Measurements from ENCODE around the gene CFAP20DC. TPM values are rescaled to one million over a fixed set of nuclear protein-coding genes. Genes with fewer than 3 reads are reported as not detected.
"Not testable (repeated sequence)": the region's sequence is repeated elsewhere in the genome, so short reads cannot be mapped to it uniquely, and the experiment has no call there.

The CFAP20DC gene
- total and polyA plus RNA-seq, 10 of the 15 experiments (the other 5 are each of a cell fraction or from before 2014, with no cell fraction given), result 0.53 to 11.6 (median 2.0) TPM

- WGBS (ENCODE audit: insufficient coverage, insufficient replicate concordance, low lambda C conversion rate, missing lambda C conversion rate), result 64% methylated on average over 26 of the region's 26 CpGs
- H3K4me3 ChIP-seq; DNase-seq (ENCODE audit: low read depth, low spot score); FAIRE-seq; BruUV-seq (replicated peaks); SMC1A ChIA-PET (ENCODE audit: uncharacterized antibody, unreplicated experiment); H3K4me2 ChIP-seq (ENCODE audit: control insufficient read depth, insufficient read depth); ATAC-seq; H4K20me1 ChIP-seq (ENCODE audit: control insufficient read depth, insufficient read depth); H3K36me3 ChIP-seq (ENCODE audit: control insufficient read depth in 2 of 2, insufficient read depth in 2 of 2, low read length in 1 of 2); H3K9ac ChIP-seq (ENCODE audit: control insufficient read depth, insufficient read depth, low read length); RAD21 ChIA-PET (ENCODE audit: unreplicated experiment); H3K9me3 ChIP-seq (replicated peaks; ENCODE audit: control insufficient read depth, insufficient read depth, low read length); H3K4me1 ChIP-seq (ENCODE audit: control insufficient read depth, insufficient read depth, low read length); H3K79me2 ChIP-seq (ENCODE audit: control insufficient read depth, insufficient read depth, low read length); in situ Hi-C loops (cut with MboI); POLR2A ChIA-PET; intact Hi-C loops (cut with micrococcal nuclease; ENCODE audit: unreplicated experiment); H2AFZ ChIP-seq (ENCODE audit: control insufficient read depth, low read depth, low read length); H3K27ac ChIP-seq (ENCODE audit: control insufficient read depth, insufficient read depth); H3K27me3 ChIP-seq (replicated peaks in 1 of 2; ENCODE audit: control insufficient read depth in 2 of 2, insufficient read depth in 2 of 2, low read length in 1 of 2): not testable (repeated sequence)
- CTCF ChIA-PET, result interaction anchor here (2.0 kb wide), 1 partner anchor 18 kb away, joined by 14 read pairs; no protein-coding TSS in a partner anchor
These were observed 243.1 kb downstream of the CFAP20DC start for GRCh38 chr3:58806551-58807244.

GRCh38 chr3:58804914-58805313 lies 244.9 kb downstream of the CFAP20DC start:
- TF ChIP-seq ASH2L (IDR thresholded peaks at IDR 0.05; ENCODE audit: borderline replicate concordance, low read depth), result no peak
- no peak for TF ChIP-seq NFIC (IDR thresholded peaks at IDR 0.05; ENCODE audit: low read depth, low read length)
- TF ChIP-seq BCL11A (IDR thresholded peaks at IDR 0.05; ENCODE audit: low read depth, low read length), result no peak
- TF ChIP-seq STAT3 (IDR thresholded peaks at IDR 0.05; ENCODE audit: low read depth, low read length), result no peak
- no peak for TF ChIP-seq ZNF24 (IDR thresholded peaks at IDR 0.05)
- TF ChIP-seq RB1 (IDR thresholded peaks at IDR 0.05; ENCODE audit: borderline replicate concordance), result no peak
- TF ChIP-seq MLLT1 (IDR thresholded peaks at IDR 0.05), result no peak
- TF ChIP-seq YBX1 (IDR thresholded peaks at IDR 0.05), result no peak
- CTCF ChIA-PET, result interaction anchor here (0.6 to 2.0 kb wide), 5 partner anchors 20 to 465 kb away, joined by 3 to 14 read pairs (median 4); no protein-coding TSS in a partner anchor
- H3K9me3 ChIP-seq (replicated peaks; ENCODE audit: control insufficient read depth, insufficient read depth, low read length), result no peaks in the 10 kb centered on the region
- no peak overlapping the region for H3K9ac ChIP-seq (ENCODE audit: control insufficient read depth, insufficient read depth, low read length)
- POLR2A ChIA-PET, result no interaction called here
- RAD21 ChIA-PET (ENCODE audit: unreplicated experiment), result no interaction called here
- H3K27me3 ChIP-seq (replicated peaks in 1 of 2; ENCODE audit: control insufficient read depth in 2 of 2, insufficient read depth in 2 of 2, low read length in 1 of 2), result no peaks in the 10 kb centered on the region
- SMC1A ChIA-PET (ENCODE audit: uncharacterized antibody, unreplicated experiment), result interaction anchor here (0.8 to 2.2 kb wide), 2 partner anchors 19 to 43 kb away, joined by 3 to 8 read pairs; no protein-coding TSS in a partner anchor
- no peaks in the 10 kb centered on the region for H3K79me2 ChIP-seq (ENCODE audit: control insufficient read depth, insufficient read depth, low read length)
- no peak for FAIRE-seq
- H2AFZ ChIP-seq (ENCODE audit: control insufficient read depth, low read depth, low read length), result no peak overlapping the region
- H3K36me3 ChIP-seq (ENCODE audit: control insufficient read depth in 2 of 2, insufficient read depth in 2 of 2, low read length in 1 of 2), result no peaks in the 10 kb centered on the region
- intact Hi-C loops (cut with micrococcal nuclease; ENCODE audit: unreplicated experiment) (no loop called here), in situ Hi-C loops (cut with MboI) (no loop called here)
- no peak overlapping the region for H3K4me3 ChIP-seq
- 0% methylated on average over 2 of the region's 2 CpGs for WGBS (ENCODE audit: insufficient coverage, insufficient replicate concordance, low lambda C conversion rate, missing lambda C conversion rate)
- H3K27ac ChIP-seq (ENCODE audit: control insufficient read depth, insufficient read depth), result no peak overlapping the region
- no peak overlapping the region for H3K4me2 ChIP-seq (ENCODE audit: control insufficient read depth, insufficient read depth)
- no peak for ATAC-seq
- DNase-seq (ENCODE audit: low read depth, low spot score), result no peak
- H3K4me1 ChIP-seq (ENCODE audit: control insufficient read depth, insufficient read depth, low read length), result no peaks in the 10 kb centered on the region
- H4K20me1 ChIP-seq (ENCODE audit: control insufficient read depth, insufficient read depth), result no peaks in the 10 kb centered on the region
- no TSS peak for BruUV-seq (replicated peaks)
